Measurements from ENCODE around the gene SPTA1.

SPTA1 gene

DNA sequence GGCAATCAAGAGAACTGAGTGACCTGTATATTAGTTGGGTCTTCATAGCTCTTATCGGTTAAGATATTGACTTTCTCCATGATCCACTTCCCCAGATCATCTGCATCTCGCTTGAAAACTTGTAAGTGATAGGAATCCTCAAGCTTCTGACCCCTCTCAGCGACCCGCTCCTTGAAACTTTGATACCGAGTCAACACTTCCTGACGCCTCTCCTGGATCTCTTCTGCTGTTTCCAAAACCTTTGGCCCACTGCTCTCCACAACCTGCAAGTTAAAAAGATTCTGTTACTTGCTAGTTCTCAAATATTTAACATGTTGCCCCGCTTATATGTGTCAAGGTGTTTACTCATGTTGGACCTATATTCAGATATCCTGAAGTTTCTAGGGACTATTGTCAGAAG, 1.4 kb downstream of the SPTA1 start:
- no peak for DNase-seq (ENCODE audit: low read depth in 3 of 3)

DNA sequence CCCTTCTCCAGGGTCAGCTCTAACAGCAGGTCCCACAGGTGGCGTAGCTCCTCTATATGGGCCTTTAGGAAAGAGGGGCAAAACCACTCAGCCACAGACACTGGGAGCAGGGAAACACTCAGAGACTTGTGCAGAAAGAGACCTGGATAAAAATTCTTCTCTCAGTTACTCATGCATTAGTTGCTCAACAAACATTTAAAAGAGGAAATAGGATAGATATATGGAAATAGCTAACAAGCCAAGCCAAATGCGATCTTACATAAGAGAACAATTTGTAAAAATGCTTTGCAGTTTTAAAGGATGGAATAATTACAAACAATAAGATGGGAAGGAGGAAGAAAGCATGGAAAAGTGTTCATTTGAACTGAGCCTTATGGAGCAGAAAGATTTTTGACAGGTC, 4.9 kb downstream of the SPTA1 start:
- DNase-seq (ENCODE audit: low read depth in 3 of 3) = no peak

DNA sequence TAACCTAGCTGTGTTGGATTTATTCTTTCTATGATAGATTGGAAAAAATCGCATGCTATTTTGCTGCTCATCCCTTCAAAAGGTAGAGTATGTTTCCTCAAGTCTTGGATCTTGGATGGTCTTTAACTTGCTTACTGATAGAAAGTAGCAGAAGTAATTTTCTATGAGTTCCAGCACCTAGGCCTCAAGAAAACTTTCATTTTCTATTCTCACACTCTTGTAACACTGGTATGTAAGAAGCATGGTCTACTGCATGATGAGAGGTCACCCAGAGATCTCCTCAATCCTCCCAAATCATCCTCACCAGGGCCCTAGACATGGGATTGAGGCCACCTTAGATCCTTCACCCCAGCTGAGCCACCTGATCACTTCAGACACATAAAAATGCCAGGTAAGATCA, 7.2 kb downstream of the SPTA1 start:
- DNase-seq (ENCODE audit: low read depth in 3 of 3) = no peak

DNA sequence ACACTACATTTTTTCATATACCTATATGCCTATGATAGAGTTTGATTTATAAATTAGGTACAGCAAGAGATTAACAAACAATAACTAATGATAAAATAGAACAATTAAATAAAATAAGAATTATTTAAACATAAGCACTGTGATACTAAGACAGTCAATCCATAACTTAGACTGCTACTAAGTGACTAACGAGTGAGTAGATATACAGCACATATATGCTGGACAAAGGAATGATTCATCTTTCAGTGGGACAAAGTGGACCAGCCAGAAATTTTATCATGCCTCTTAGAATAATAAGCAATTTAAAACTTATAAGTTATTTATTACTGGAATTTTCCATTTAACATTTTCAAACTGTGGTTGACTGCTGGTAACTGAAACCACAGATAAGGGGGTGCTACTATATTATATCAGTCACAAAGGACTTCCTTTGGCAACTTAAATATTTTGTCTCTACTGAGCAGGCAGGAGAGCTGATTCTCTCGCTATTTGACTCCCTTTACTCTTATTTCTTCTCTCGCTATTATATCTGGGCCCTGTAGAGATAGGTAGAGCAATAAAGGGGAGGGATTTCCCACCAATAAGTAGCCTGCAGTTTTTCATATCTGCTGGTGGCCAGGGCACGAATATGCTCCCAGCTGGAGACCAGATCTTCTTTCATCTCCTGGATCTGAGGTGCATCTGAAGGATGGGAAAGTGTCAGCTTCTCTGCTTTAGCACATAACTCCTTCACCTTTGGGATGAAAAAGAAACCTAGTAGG, 10.8 kb downstream of the SPTA1 start:
- DNase-seq (ENCODE audit: low read depth in 3 of 3) = no peak

DNA sequence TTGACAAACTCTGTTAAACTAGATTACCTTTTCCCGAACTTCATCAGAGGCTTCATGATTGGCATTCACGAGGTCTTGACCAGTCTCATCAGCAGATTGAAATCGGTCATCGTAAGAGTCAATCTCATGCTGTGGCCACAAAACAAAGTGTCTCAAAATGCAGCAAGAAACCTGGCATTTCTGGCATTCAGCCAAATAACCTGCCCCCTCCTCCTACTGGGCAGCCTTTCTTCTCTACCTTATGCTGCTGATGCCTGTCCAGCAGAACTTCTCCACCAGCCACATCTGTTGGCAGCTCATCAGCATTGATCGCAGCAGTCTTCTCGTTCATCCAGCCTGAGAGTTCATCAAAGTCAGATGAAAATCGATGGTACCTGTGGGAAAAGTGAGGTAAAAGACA, 12.2 kb downstream of the SPTA1 start:
- DNase-seq (ENCODE audit: low read depth in 3 of 3) = no peak

DNA sequence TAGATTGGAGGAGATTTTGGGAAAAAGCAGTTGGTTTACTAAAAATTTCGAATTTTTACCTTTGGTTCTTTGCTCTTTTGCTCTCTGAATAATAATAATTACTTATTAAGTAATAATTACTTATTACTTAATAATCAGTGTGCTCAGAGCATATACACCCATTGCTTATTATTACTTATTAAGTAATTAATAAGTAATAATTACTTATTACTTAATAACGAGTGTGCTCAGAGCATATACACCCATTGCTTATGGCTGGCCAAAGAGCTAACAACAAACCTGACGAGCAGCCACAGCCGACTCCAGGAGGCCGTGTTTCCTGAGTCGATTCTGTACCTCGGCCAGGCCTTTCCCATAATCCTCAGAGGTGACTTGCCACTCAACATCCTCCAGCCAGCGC, 20.5 kb downstream of the SPTA1 start:
- DNase-seq (ENCODE audit: low read depth in 3 of 3) = no peak

DNA sequence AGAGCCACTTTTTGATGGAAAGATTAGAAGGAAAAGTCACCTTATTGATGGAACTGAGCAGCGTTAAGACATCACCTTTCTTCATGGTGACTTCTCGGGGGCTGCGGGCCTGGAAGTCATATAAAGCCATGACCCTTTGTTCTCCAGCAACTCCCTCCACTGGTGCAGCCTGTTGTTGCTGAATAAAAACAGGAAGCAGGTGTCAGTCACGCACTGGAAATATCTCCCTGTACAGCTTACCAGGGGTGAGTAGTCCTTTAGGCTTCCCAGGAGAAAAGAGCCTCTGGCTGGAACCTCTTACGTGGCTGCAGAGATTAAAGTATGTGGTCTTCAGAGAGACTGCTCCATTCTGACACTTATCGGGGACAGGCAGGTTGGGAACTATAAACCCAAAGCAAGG, 31.9 kb downstream of the SPTA1 start:
- no peak for DNase-seq (ENCODE audit: low read depth in 3 of 3)

DNA sequence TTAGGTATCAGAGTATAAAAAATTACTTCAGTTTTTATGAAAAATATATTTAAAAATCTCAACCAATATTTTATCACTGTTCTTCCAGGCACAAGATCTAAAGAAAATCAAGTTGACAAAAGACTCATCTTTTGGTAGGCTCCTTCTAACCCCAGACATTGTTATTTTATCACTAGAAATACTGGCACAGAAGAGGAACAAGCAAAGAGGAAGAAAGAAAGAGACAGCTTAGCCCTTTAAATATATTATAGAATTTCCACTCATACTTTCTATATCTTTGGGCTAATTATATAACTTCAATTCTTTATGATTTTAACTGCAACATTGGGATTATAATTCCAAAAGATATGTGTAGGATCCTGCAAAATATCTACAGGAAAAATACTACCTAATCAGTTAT, 32.4 kb downstream of the SPTA1 start:
- no peak for DNase-seq (ENCODE audit: low read depth in 3 of 3)

DNA sequence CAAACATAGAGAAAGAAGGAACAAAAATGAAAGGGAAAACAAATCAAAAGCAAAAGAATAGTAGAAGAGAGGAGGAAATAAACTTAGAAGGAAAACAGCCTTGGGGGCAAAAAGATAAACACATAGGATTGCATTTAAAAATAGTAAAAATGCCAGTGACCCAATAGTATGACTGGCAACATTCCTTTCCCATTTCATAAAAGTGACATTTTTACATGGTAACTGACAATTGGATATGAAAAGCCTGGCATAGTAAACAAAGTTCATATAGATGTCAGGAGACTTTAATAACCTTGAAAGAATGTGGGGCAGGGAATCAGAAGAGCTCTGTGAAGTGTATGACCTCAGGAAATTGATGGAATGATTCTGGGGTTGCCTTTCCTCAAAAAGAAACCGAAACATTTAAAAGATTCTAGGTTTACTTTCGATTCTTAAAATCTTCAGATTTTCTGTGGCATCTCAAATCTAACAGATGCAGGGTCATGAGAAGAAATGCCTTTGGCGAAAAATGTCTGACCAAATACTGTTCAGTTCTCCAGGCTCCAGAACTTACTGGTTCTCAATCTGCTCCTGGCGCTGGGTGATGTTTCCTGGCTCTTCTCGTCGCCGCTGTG, 33.7 kb downstream of the SPTA1 start:
- no peak for DNase-seq (ENCODE audit: low read depth in 3 of 3)

DNA sequence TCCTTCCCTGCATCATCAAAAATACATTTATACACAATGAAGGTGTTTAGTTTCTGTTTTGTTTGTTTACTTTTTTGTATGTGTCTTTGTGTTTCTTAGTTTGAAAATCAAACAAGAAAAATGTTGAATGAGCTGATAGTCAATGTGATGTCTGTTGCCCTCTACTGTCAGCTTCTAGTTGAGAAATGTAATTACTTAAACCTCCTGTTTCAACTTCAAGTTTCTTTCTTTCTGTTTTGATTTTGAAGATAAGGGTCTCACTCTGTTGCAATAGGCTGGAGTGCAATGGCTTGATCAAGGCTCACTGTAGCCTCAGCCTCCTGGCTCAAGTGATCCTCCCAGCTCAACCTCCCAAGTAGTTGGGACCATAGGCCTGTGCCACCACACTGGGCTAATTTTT, 37.5 kb downstream of the SPTA1 start:
- no peak for DNase-seq (ENCODE audit: low read depth in 3 of 3)

DNA sequence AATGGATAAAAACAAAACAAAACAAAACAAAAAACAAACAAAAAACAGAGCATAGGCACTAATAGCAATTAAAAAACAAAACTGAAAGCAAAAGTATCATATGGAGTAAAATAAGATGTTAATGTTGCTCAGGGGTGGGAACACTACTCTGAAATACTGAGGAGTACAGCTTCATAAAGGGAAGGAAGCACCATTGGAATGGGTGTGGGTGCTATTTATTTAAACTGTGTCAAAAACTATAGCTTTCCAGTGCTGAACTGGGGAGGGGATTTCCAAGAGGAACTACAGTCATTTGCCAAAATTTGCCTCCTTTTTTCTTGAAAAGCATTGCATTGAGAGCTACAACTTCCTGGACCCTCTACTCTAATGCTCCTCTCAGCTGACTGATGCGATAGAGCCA, 40.0 kb downstream of the SPTA1 start:
- no peak for DNase-seq (ENCODE audit: low read depth in 3 of 3)

DNA sequence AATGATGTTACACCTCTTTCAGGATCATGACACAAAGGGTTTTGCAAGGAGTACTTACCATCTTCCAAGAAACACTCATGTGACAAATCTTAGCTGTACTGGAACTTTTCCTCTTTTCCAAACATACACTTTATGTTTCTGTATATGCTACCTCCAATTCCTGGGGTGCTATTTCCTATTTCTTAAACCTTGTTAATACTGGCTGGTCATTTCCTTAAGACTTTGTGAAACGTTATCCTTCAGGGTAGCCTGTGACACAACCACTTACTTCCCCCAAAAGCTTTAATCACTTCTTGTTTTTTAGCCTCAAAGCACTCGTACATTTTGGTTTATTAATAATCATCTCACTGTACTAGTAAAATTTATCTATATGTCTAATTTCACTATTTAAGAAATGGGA, 42.1 kb downstream of the SPTA1 start:
- DNase-seq (ENCODE audit: low read depth in 3 of 3) = no peak

DNA sequence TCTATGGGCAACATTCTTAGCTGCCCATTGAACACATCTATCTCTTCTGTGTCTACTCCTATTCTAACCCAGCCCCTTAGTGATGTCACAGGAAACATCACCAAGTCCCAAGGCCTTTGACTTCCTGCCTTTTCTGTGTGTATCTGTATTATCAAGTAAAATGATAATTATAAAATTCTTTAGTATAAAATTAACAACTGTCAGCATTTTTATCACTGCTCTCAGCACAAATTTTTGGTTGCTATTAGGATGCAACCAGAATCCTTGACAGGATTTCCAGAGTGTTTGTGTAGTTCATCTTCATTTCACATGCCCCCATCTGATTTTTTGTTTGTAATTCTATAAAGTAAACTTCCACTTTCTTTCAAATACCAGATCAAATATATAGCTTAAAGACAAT, 47.6 kb downstream of the SPTA1 start:
- no peak for DNase-seq (ENCODE audit: low read depth in 3 of 3)

DNA sequence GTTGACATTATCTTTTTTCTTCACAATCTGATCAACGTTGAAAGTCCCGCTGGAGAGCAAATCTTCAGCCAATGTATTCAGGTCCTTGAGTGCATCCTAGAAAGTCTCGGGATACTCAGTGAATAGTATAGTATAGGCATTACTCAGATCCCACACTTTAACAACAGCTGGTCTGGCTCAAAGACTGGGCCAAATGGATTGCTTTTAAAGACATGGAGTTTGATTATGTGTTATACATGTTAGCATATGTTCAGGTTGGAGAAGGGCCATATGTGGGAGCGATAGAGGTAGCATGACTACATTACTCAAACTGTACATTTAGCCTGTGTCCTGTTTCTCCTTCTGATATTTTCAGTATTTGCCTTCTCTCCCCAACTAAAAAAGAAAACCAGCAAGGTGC, 48.4 kb downstream of the SPTA1 start:
- no peak for DNase-seq (ENCODE audit: low read depth in 3 of 3)

DNA sequence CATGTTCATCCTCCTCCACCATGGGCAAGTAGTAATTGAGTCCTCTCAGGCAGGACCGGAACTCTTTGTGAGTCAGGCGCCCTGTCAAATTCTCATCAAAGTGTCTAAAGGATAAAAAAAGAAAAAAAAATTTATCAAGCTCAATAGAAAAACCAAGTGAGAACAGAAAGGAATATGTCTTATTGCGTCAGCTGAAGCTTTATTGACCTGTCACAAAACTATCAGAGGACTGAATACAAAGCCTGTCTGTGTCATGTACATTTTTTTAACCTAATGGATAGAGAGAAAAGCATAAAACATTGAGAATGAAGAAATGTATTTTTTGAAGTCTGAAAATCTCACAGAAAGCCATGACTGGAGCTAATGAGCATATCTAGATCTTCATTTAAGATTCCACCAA, 72.8 kb downstream of the SPTA1 start:
- DNase-seq (ENCODE audit: low read depth in 3 of 3) = no peak

DNA sequence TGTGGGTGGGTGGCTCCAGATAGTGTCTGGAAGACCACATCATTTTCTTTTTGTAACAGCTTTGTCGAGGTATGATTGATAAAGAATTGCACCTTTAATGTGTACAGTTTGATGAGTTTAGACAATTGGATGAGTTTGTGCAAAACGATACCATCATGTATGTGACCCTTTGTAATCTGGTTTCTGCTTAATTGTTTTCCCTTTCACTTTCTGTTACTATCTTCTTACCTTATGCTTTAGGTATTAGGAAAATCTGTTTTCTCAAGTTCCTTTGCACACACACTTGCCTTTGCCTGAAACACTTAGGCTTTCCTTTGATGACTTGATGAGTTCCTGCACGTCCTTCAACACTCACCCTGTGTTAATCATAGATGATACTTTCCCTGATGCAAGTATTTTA, 74.6 kb downstream of the SPTA1 start:
- DNase-seq (ENCODE audit: low read depth in 3 of 3) = no peak

DNA sequence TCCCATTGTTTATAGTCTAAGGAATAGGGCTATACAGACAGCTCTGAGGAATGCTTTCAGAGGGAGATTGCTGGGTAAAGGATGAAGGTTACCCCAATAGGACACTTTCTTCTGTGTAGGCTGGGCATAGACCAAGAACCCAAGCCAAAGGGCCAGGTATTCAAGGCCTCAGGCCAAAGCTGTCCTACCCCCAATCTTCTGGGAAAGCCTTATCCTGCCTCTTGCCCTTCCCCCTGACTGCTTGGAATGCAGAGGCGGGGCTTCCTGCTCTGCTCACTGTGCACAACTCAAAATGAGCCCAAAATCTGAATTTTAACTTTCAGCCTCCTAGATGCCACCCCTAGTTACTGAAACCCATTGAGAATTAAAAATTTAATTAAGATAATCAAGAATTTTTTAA, 79.2 kb downstream of the SPTA1 start:
- DNase-seq (ENCODE audit: low read depth in 3 of 3) = no peak

DNA sequence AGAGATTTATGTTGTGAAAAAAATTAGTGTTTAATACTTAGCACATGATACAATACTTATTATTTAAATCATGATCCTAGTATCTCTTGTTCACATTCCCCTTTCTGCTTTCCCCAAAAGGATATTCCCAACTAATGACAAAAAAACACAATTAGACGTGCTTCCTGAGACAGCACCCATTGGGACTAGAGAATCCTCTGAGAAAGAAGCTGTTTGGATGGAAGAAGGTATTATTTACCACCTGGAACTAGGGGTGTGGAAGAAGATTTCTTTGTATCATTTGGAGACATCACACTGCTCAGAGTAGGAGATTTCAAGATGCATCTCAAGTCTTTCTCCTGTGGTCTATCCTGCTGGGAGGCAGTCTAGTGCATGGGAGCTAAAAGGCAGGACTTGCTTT, 81.5 kb downstream of the SPTA1 start, which contains the start of gene OR10Z1:
TSS of gene OR10Z1 (plus strand) at position 301 of the 400 bp plus-strand sequence. CDS start 1,171 bp downstream, outside the sequence.
- DNase-seq (ENCODE audit: low read depth in 3 of 3) = no peak

DNA sequence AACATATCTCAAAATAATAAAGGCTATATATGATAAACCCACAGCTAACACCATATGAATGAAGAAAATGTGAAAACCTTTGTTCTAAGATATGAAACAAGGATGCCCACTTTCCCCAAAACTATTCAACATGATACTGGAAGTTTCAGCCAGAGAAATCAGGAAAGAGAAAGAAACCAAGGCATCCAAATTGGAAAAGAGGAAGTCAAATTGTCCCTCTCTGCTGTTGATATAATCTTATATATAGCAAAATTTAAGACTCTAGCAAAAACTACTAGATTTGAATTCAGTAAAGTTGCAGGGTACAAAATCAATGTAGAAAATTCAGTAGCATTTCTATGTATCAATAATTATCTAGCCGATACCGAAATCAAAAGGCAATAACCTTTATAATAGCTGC, 85.8 kb downstream of the SPTA1 start:
- DNase-seq (ENCODE audit: low read depth in 3 of 3) = no peak

DNA sequence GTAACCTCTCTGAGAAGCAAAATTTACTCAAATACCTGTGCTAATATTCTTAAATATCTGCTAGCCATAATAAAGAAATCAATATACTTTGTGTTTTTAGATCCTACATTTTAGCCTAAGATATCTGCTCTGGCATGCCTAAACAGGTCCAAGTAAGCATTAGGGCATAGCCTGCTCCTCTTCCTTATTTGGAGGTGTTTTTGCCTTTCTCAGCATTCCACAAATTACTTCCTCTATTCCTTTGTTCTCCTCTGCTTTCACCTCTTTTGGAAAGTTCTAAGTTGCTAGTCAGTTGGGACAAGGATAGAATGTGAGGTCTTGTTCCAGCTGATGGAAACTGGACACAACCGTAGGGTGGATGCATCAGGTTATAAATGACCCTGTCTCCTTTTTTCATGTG, 99.6 kb downstream of the SPTA1 start:
- no peak for DNase-seq (ENCODE audit: low read depth in 3 of 3)

DNA sequence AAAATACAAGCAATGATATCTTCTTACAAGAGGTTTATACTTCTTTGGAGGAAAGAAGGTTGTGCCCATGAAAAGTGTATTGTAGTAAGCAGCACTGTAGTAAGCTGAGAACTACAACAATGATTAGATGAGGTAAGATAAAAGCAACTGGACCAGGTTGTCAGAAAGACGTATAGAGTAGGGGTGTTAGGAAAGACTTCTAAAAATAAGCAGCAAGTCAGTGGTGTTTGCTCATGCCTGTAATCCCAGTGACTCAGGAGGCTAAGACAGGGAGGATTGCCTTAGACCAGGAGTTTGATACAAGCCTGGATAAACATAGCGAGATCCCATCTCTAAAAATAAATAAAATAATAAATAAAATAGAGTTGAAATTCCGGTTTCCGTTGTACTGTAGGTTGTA, 102.6 kb downstream of the SPTA1 start:
- no peak for DNase-seq (ENCODE audit: low read depth in 3 of 3)

DNA sequence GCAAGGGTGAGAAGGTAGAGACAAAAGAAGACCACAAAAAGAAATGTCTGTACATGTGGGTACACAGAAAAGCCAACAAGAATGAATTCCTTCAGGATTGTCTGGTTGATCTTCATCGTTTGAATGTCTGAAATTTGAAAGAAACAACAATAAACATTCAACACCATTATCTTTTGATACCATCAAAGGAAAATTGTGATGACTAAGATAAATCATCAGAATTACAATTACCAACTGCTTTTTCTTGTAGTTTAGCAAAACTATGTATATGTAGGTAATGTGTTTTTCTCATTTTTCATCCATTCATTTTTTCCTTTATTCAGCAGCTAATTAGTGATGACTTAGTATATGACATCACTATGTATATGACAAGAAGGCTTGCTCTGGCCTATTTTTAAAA, 106.8 kb downstream of the SPTA1 start, which contains the start of gene OR10X1:
TSS of gene OR10X1 (minus strand) at position 167 of the 400 bp plus-strand sequence. CDS start at position 167, 0 bp downstream.
- no peak for DNase-seq (ENCODE audit: low read depth in 3 of 3)

DNA sequence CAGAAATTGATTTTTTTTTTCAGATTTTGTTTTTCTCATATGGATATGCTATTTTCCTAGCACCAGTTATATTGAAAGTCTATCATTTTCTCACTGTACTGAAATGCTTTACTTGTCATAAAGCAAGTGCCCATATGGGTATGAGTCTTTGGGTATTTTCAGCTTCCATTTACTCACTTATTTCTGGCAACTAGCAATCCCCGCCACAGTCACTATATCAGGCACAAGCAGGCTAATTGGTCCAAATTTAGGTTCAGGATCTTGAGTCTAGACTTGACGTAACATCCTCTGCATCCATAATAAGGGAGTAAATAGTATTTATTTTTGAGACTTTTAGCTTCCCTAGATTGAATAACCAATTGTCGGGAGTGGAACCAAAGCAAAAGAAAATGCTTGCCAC, 109.0 kb downstream of the SPTA1 start:
- DNase-seq (ENCODE audit: low read depth in 3 of 3) = no peak

DNA sequence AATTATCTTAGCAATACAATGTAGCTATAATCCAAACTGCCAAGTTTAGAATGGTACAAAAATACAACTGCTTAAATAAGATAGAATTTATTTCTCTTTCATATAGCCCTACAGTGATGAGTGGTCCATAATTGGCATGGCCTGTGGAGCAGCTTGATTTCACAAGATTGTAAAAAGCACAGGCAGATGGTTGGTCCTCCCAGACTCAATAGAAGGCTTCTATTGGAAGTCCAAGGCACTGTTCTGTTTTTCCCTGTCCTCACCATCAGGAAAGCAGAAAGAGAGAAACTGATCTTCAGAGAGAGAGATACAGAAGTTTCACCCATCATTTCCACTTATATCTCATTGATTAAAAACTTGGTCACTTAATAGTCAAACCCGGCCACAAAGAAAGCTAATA, 114.3 kb downstream of the SPTA1 start:
- DNase-seq (ENCODE audit: low read depth in 3 of 3) = no peak
